Endothelial cell of umbilical vein (primary cell): ENCODE results near the gene PTPRF. TPM values are rescaled to one million over a fixed set of nuclear protein-coding genes. Genes with fewer than 3 reads are reported as not detected.

ENCODE experiments used
- BruUV-seq: library from RNA; stranded (reverse); fragments of 400-500 nt; replicated peaks from 2 replicates; lab custom pipeline; 2021; lab: Mats Ljungman, UMichigan
- CTCF ChIA-PET: fragments of 300-600, 350-600 bp; sonication (Branson Sonifier 250); formaldehyde crosslinking; loops from one replicate; lab custom pipeline; 2021; ENCODE audit warnings: antibody characterized with exemption, inconsistent platforms; lab: Charles Lee
- POLR2A ChIA-PET: fragments of 300-600, 350-600 bp; sonication (Branson Sonifier 250); formaldehyde crosslinking; loops from one replicate; lab custom pipeline; 2021; ENCODE audit warnings: antibody characterized with exemption, inconsistent platforms; lab: Charles Lee
- DNase-seq: peaks from one replicate; pipeline ENCODE4 v3.0.0-alpha.2; 2011; ENCODE audit warnings: low read depth, low spot score
- FAIRE-seq: peaks from 2 replicates; lab custom pipeline; 2011; peaks lifted over from hg19 to GRCh38; lab: Jason Lieb, UNC
- H2AFZ ChIP-seq: 2 replicates; pipeline ENCODE4 v1.6.0; 2012; ENCODE audit warnings: low read depth, low read length, control low read depth, inconsistent platforms
- H3K27ac ChIP-seq: 2 replicates; pipeline ENCODE4 v1.5.1; 2011; ENCODE audit warnings: low read depth, mild to moderate bottlenecking, control low read depth, low read length, moderate library complexity; ENCODE audit not compliant: insufficient read depth
- H3K27me3 ChIP-seq, 2 experiments: 2 replicates each; pipeline versions ENCODE4 v1.6.0 to v1.6.1; 2011; ENCODE audit warnings: low read length in 2 of 2, mixed read lengths in 1 of 2; ENCODE audit not compliant: control insufficient read depth in 2 of 2, insufficient read depth in 2 of 2
- H3K36me3 ChIP-seq, 2 experiments: 2 replicates in 1 of 2; 3 replicates in 1 of 2; pipeline ENCODE4 v1.5.1; 2011; ENCODE audit warnings: low read length in 2 of 2, mild to moderate bottlenecking in 1 of 2, moderate library complexity in 1 of 2; ENCODE audit not compliant: control insufficient read depth in 2 of 2, insufficient read depth in 2 of 2; ENCODE audit errors: extremely low read depth in 1 of 2
- H3K4me1 ChIP-seq: 3 replicates; pipeline ENCODE4 v1.5.1; 2011; ENCODE audit warnings: mild to moderate bottlenecking, low read length; ENCODE audit not compliant: control insufficient read depth, insufficient read depth; ENCODE audit errors: extremely low read depth
- H3K4me2 ChIP-seq: 2 replicates; pipeline ENCODE4 v1.6.1; 2011; ENCODE audit warnings: low read length, control low read depth, mixed read lengths; ENCODE audit not compliant: insufficient read depth
- H3K4me3 ChIP-seq, 3 experiments: fragments of 200-600 bp in 1 of 3; sonication (generic), shearing (Covaris generic) in 1 of 3; replicated peaks in 1 of 3; 2 replicates each; pipeline ENCODE4 v1.5.1; 2011 to 2016; ENCODE audit warnings: control low read depth in 3 of 3, low read length in 3 of 3, mild to moderate bottlenecking in 2 of 3, inconsistent platforms in 1 of 3, low read depth in 1 of 3, moderate library complexity in 1 of 3; ENCODE audit not compliant: insufficient read depth in 1 of 3
- H3K79me2 ChIP-seq: 2 replicates; pipeline ENCODE4 v1.6.0; 2012; ENCODE audit warnings: low read length, inconsistent platforms; ENCODE audit not compliant: control insufficient read depth, insufficient read depth
- H3K9ac ChIP-seq: replicated peaks from 2 replicates; pipeline ENCODE3; 2011; ENCODE audit warnings: low read length, control low read depth; ENCODE audit not compliant: insufficient read depth; ENCODE audit errors: extremely low read depth
- H3K9me1 ChIP-seq: replicated peaks from 3 replicates; pipeline ENCODE4 v1.6.0; 2011; ENCODE audit warnings: mild to moderate bottlenecking, low read length; ENCODE audit not compliant: control insufficient read depth, insufficient read depth; ENCODE audit errors: extremely low read depth
- H3K9me3 ChIP-seq: replicated peaks from 2 replicates; pipeline ENCODE4 v1.5.1; 2012; ENCODE audit warnings: low read length, inconsistent platforms; ENCODE audit not compliant: control insufficient read depth, insufficient read depth
- H4K20me1 ChIP-seq: replicated peaks from 2 replicates; pipeline ENCODE3; 2011; ENCODE audit warnings: mild to moderate bottlenecking, low read length; ENCODE audit not compliant: control insufficient read depth, insufficient read depth; ENCODE audit errors: extremely low read depth
- CTCF ChIP-seq, 2 donors: IDR thresholded peaks; 1 replicate in 1 of 2; 2 replicates in 1 of 2; pipeline ENCODE4 v1.5.1; 2011; ENCODE audit warnings: low read length in 2 of 2, mild to moderate bottlenecking in 2 of 2, moderate library complexity in 2 of 2, control low read depth in 1 of 2, inconsistent platforms in 1 of 2, low read depth in 1 of 2; ENCODE audit not compliant: insufficient read depth in 1 of 2; ENCODE audit errors: extremely low read depth in 1 of 2
- EZH2 ChIP-seq: IDR thresholded peaks from 2 replicates; pipeline ENCODE4 v1.6.1; 2012; ENCODE audit warnings: borderline replicate concordance, low read depth, mild to moderate bottlenecking, moderate library complexity, low read length, inconsistent platforms; ENCODE audit not compliant: severe bottlenecking
- FOS ChIP-seq: IDR thresholded peaks from 2 replicates; pipeline ENCODE4 v1.6.1; 2011; ENCODE audit warnings: mild to moderate bottlenecking, low read length, moderate library complexity, borderline replicate concordance; ENCODE audit not compliant: insufficient read depth
- GATA2 ChIP-seq: IDR thresholded peaks from 2 replicates; pipeline ENCODE4 v1.7.0; 2011; ENCODE audit warnings: low read depth, mild to moderate bottlenecking, moderate library complexity, mixed read lengths, low read length; ENCODE audit not compliant: insufficient read length, insufficient read depth
- JUN ChIP-seq: IDR thresholded peaks from 2 replicates; pipeline ENCODE4 v1.6.1; 2011; ENCODE audit warnings: borderline replicate concordance, low read depth; ENCODE audit not compliant: insufficient read length, insufficient read depth
- MAX ChIP-seq: IDR thresholded peaks from 2 replicates; pipeline ENCODE4 v1.6.1; 2011; ENCODE audit not compliant: insufficient read depth, insufficient read length
- MYC ChIP-seq: IDR thresholded peaks from one replicate; pipeline ENCODE4 v1.6.1; 2011; ENCODE audit warnings: mild to moderate bottlenecking, low read depth, low read length
- POLR2A ChIP-seq: IDR thresholded peaks from 2 replicates; pipeline ENCODE4 v1.6.1; 2012; ENCODE audit warnings: low read depth, mild to moderate bottlenecking, control low read depth, low read length
- POLR2AphosphoS5 ChIP-seq: IDR thresholded peaks from 2 replicates; pipeline ENCODE4 v1.6.1; 2012; ENCODE audit warnings: low read depth, mild to moderate bottlenecking, control low read depth, low read length, moderate library complexity; ENCODE audit not compliant: insufficient read depth
- dilution Hi-C: fragments of 300-500 bp; cut with MboI; formaldehyde crosslinking; loops from one replicate; pipeline ENCODE4 v1.15.0; 2019; ENCODE audit warnings: low sequenced_read_pairs; ENCODE audit not compliant: extremely low pct_ligation_motif_present
- intact Hi-C: fragments of 100-400 bp; cut with micrococcal nuclease; formaldehyde crosslinking; loops from one replicate; pipeline ENCODE4 v1.10.0; 2022
- polyA plus RNA-seq, 4 experiments: library from polyadenylated mRNA; depleted of rRNA in 3 of 4; stranded (reverse) in 3 of 4; unstranded in 1 of 4; fragments of >200 nt; gene quantifications; 2 replicates each; pipeline versions ENCODE4 v1.2.1 to v1.2.3, GENCODE V29; 2011 to 2012; ENCODE audit warnings: missing spikeins in 1 of 4
- total RNA-seq: library from RNA; stranded (reverse); gene quantifications from 2 replicates; pipeline ENCODE4 v1.2.3, GENCODE V29; 2021

The PTPRF gene
- total and polyA plus RNA-seq, 2 donors (not counting 3 experiments of a cell fraction or from before 2014, with no cell fraction given) = 217 to 338 TPM

- FAIRE-seq (no peak), DNase-seq (no peak)
- no peaks in the 10 kb centered on the region for H4K20me1 ChIP-seq
- H3K9me3 ChIP-seq = no peaks in the 10 kb centered on the region
- H3K4me3 ChIP-seq = no peak overlapping the region
- dilution Hi-C loops (no loop called here), intact Hi-C loops (no loop called here)
- H3K79me2 ChIP-seq = no peaks in the 10 kb centered on the region
- ChIA-PET POLR2A (no interaction called here), CTCF (interaction anchor here (0.9 to 2.4 kb wide), 4 partner anchors 9 to 294 kb away, joined by 3 to 10 read pairs (median 4); partner anchors contain the start of gene HYI)
- H3K27ac ChIP-seq = no peak overlapping the region
- no peak overlapping the region for H3K9ac ChIP-seq
- TF ChIP-seq POLR2A (no peak), FOS (no peak), GATA2 (no peak), MYC (no peak), JUN (no peak), EZH2 (no peak), MAX (no peak), POLR2AphosphoS5 (no peak), CTCF (IDR thresholded peaks at IDR 0.05; ENCODE audit: extremely low read depth in 1 of 2, insufficient read depth in 1 of 2, low read depth in 1 of 2, low read length in 2 of 2) (no peak)
- H3K4me1 ChIP-seq = no peaks in the 10 kb centered on the region
- H3K4me2 ChIP-seq = no peak overlapping the region
- H3K9me1 ChIP-seq = no peaks in the 10 kb centered on the region
- H3K27me3 ChIP-seq = peaks cover 5% of the 10 kb centered on the region in 2 experiments
- no TSS peak for BruUV-seq
- no peaks in the 10 kb centered on the region for H3K36me3 ChIP-seq
- no peak overlapping the region for H2AFZ ChIP-seq
Measured at GRCh38 chr1:43521078-43521477, 9.6 kb upstream of the PTPRF start.
